GM12878 (cell line): ENCODE results near the gene AZU1. TPM values are rescaled to one million over a fixed set of nuclear protein-coding genes. Genes with fewer than 3 reads are reported as not detected.

Source experiments
- ATAC-seq: fragments of 200-7000 bp; cut with Tn5 transposase; 3 replicates; pipeline ENCODE4 v1.9.1; 2020; ENCODE audit warnings: mild to moderate bottlenecking, moderate library complexity
- BruUV-seq: library from RNA; stranded (reverse); fragments of 400-500 nt; replicated peaks from 2 replicates; lab custom pipeline; 2021; lab: Mats Ljungman, UMichigan
- CTCF ChIA-PET: fragments of 300-600 bp; sonication (Branson Sonifier 250); formaldehyde crosslinking; extraction: SDS; loops from one replicate; lab custom pipeline; 2021; ENCODE audit warnings: inconsistent platforms; lab: Yijun Ruan, JAX
- POLR2A ChIA-PET: fragments of 350-600 bp; formaldehyde crosslinking; extraction: SDS; loops from one replicate; lab custom pipeline; 2021; ENCODE audit warnings: inconsistent platforms; lab: Charles Lee
- RAD21 ChIA-PET: fragments of 300-600 bp; sonication (Branson Sonifier 250); formaldehyde crosslinking; loops from one replicate; lab custom pipeline; 2023; ENCODE audit warnings: antibody characterized with exemption; ENCODE audit not compliant: unreplicated experiment; lab: Charles Lee
- SMC1A ChIA-PET: fragments of 300-600 bp; sonication (Branson Sonifier 250); formaldehyde crosslinking; loops from one replicate; lab custom pipeline; 2023; ENCODE audit not compliant: unreplicated experiment, uncharacterized antibody; lab: Charles Lee
- DNase-seq: peaks from one replicate; pipeline ENCODE4 v3.0.0-alpha.2; 2011; ENCODE audit warnings: low read depth, low spot score
- FAIRE-seq: peaks from 3 replicates; lab custom pipeline; 2011; peaks lifted over from hg19 to GRCh38; lab: Jason Lieb, UNC
- H2AFZ ChIP-seq: 2 replicates; pipeline ENCODE4 v1.6.0; 2011; ENCODE audit warnings: low read depth, low read length, control low read depth; ENCODE audit not compliant: control insufficient read depth
- H3K27ac ChIP-seq: 2 replicates; pipeline ENCODE4 v1.5.1; 2011; ENCODE audit warnings: control low read depth; ENCODE audit not compliant: control insufficient read depth, insufficient read depth
- H3K27me3 ChIP-seq, 2 experiments: replicated peaks in 1 of 2; 2 replicates each; pipeline versions ENCODE4 v1.6.0 to v1.6.1; 2011; ENCODE audit warnings: low read length in 1 of 2; ENCODE audit not compliant: control insufficient read depth in 2 of 2, insufficient read depth in 2 of 2
- H3K36me3 ChIP-seq, 2 experiments: 2 replicates each; pipeline ENCODE4 v1.5.1; 2011; ENCODE audit warnings: low read length in 1 of 2; ENCODE audit not compliant: control insufficient read depth in 2 of 2, insufficient read depth in 2 of 2
- H3K4me1 ChIP-seq: 2 replicates; pipeline ENCODE4 v1.6.1; 2011; ENCODE audit warnings: mild to moderate bottlenecking, low read length, moderate library complexity, mixed read lengths; ENCODE audit not compliant: control insufficient read depth, insufficient read depth
- H3K4me2 ChIP-seq: 2 replicates; pipeline ENCODE4 v1.6.0; 2011; ENCODE audit warnings: control low read depth; ENCODE audit not compliant: control insufficient read depth, insufficient read depth
- H3K4me3 ChIP-seq: fragments of 200-600 bp; sonication (generic); 2 replicates; pipeline ENCODE4 v1.5.1; 2016
- H3K79me2 ChIP-seq: 2 replicates; pipeline ENCODE4 v1.6.0; 2011; ENCODE audit warnings: low read length; ENCODE audit not compliant: control insufficient read depth, insufficient read depth
- H3K9ac ChIP-seq: 2 replicates; pipeline ENCODE4 v1.8.0; 2011; ENCODE audit warnings: low read length, control low read depth, mixed read lengths; ENCODE audit not compliant: control insufficient read depth, insufficient read depth
- H3K9me3 ChIP-seq: replicated peaks from 3 replicates; pipeline ENCODE4 v1.5.1; 2011; ENCODE audit warnings: mild to moderate bottlenecking, low read length; ENCODE audit not compliant: control insufficient read depth, insufficient read depth
- H4K20me1 ChIP-seq: 2 replicates; pipeline ENCODE4 v1.6.0; 2011; ENCODE audit not compliant: control insufficient read depth, insufficient read depth
- BCL3 ChIP-seq: IDR thresholded peaks from 2 replicates; pipeline ENCODE4 v1.6.1; 2011; ENCODE audit warnings: borderline replicate concordance, low read depth, mild to moderate bottlenecking, moderate library complexity, low read length; ENCODE audit not compliant: insufficient read depth, poor library complexity, severe bottlenecking
- E2F4 ChIP-seq: IDR thresholded peaks from 2 replicates; pipeline ENCODE4 v1.6.1; 2012; ENCODE audit warnings: low read depth, low read length, improper control_type of control experiment
- NFYB ChIP-seq: IDR thresholded peaks from 2 replicates; pipeline ENCODE4 v1.6.1; 2011; ENCODE audit warnings: low read depth, mild to moderate bottlenecking, low read length, improper control_type of control experiment, moderate library complexity; ENCODE audit not compliant: insufficient read depth
- POLR2A ChIP-seq: IDR thresholded peaks from 2 replicates; pipeline ENCODE4 v1.6.1; 2011; ENCODE audit warnings: low read depth, mild to moderate bottlenecking, low read length
- YY1 ChIP-seq: IDR thresholded peaks from 2 replicates; pipeline ENCODE4 v1.6.1; 2011; ENCODE audit warnings: low read depth, mild to moderate bottlenecking, low read length
- WGBS: methylation state at CpG from one replicate; pipeline ENCODE4 v1.1.6; 2016; ENCODE audit warnings: low lambda C conversion rate; ENCODE audit not compliant: insufficient replicate concordance, insufficient coverage; ENCODE audit errors: missing lambda C conversion rate; 5-methylcytosine and 5-hydroxymethylcytosine counted together
- in situ Hi-C: fragments of 300-500 bp; cut with MboI; formaldehyde crosslinking; loops from 9 replicates; pipeline ENCODE4 v1.14.3; 2018; ENCODE audit warnings: mixed read lengths
- intact Hi-C: fragments of 100-400 bp; cut with micrococcal nuclease; formaldehyde crosslinking; loops from one replicate; pipeline ENCODE4 v1.14.2; 2022; ENCODE audit not compliant: unreplicated experiment
- polyA plus RNA-seq, 11 experiments: library from polyadenylated mRNA; depleted of rRNA in 4 of 11; unstranded in 6 of 11; stranded (reverse) in 5 of 11; fragments of >200 nt; fragmentation: Nextera tagmentation in 4 of 11; fragmentation: Illumina TruSeq in 1 of 11; extraction: Ambion mirVana in 4 of 11; extraction: Trizol in 1 of 11; gene quantifications; 1 replicate in 1 of 11; 2 replicates in 10 of 11; pipeline versions ENCODE4 v1.2.1 to v1.2.3, GENCODE V29; 2011 to 2016; ENCODE audit warnings: inconsistent platforms in 2 of 11, missing spikeins in 2 of 11, low read depth in 1 of 11
- total RNA-seq, 4 experiments: library from RNA; depleted of rRNA in 3 of 4; stranded (reverse); fragments of >200 nt in 3 of 4; fragmentation: Illumina TruSeq in 1 of 4; extraction: Trizol in 1 of 4; gene quantifications; 2 replicates each; pipeline versions ENCODE4 v1.2.1 to v1.2.3, GENCODE V29; 2013 to 2021

AZU1 gene
- total and polyA plus RNA-seq, 10 of the 15 experiments (the other 5 are each of a cell fraction or from before 2014, with no cell fraction given): not detected

GRCh38 chr19:871446-872265, 44.0 kb downstream of the AZU1 start:
- H3K4me2 ChIP-seq: no peak overlapping the region
- no TSS peak for BruUV-seq
- no peaks in the 10 kb centered on the region for H3K27me3 ChIP-seq
- ChIA-PET SMC1A (no interaction called here), RAD21 (no interaction called here), CTCF (no interaction called here), POLR2A (interaction anchor here (0.5 to 1.1 kb wide), 2 partner anchors 21 to 27 kb away, joined by 3 to 4 read pairs; partner anchors contain the start of genes MED16 and RNU6-9)
- 76% methylated on average over 19 of the region's 33 CpGs for WGBS
- intact Hi-C loops: no loop called here
- in situ Hi-C loops: no loop called here
- no peaks in the 10 kb centered on the region; a peak in 2 of 4 replicates for H3K36me3 ChIP-seq
- H3K79me2 ChIP-seq: no peaks in the 10 kb centered on the region
- TF ChIP-seq BCL3: no peak
- TF ChIP-seq E2F4: no peak
- TF ChIP-seq NFYB: no peak
- TF ChIP-seq POLR2A: peak; percentile 28; the same call in 1 of the 2 replicates
- TF ChIP-seq YY1: no peak
- no peaks in the 10 kb centered on the region for H3K4me1 ChIP-seq
- no peak for ATAC-seq
- no peaks in the 10 kb centered on the region for H3K9me3 ChIP-seq
- DNase-seq: no peak
- no peaks in the 10 kb centered on the region for H4K20me1 ChIP-seq
- H3K4me3 ChIP-seq: no peak overlapping the region
- no peak for FAIRE-seq
- no peak overlapping the region for H3K9ac ChIP-seq
- H3K27ac ChIP-seq: no peak overlapping the region
- H2AFZ ChIP-seq: no peak overlapping the region
